OCI-M2 (cell line): ENCODE data around the gene STOX1.
"Not testable (repeated sequence)": the region's sequence is repeated elsewhere in the genome, so short reads cannot be mapped to it uniquely, and the experiment has no call there.

Source experiments
- DNase-seq: peaks from one replicate; lab custom pipeline; 2025; ENCODE audit not compliant: unreplicated experiment; lab: John Stamatoyannopoulos, UW

The STOX1 gene

DNA sequence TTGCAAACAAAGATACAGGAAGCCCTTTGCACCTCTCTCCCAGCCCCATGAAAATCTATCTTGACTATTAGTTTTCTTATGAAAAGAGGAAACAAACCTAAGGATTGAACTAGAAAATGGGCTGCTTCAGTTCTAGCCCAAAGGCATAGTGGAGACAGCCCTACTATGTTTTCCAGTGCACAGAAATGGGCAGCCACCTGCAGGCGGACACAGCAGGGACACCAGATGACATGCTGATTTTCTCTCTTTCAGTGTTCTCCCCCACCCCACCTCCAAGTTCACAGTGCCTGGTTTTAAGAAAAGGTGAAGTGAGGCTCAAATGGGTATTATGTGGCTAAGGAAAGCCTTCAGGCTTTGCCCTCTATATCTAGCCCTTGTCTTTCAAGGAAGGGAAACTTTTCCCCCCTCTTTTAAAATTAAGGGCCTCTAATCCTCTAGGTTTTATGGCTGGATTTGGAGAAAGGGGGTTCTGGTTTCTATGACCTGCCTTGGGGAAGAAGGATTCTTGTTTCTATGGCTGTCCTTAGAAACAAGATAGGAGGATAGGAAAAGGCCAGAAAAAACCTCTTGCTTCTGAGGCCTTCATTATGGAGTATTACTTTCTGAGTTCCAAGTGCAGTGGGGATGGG is 50.3 kb downstream of the STOX1 start:
- DNase-seq: no peak

DNA sequence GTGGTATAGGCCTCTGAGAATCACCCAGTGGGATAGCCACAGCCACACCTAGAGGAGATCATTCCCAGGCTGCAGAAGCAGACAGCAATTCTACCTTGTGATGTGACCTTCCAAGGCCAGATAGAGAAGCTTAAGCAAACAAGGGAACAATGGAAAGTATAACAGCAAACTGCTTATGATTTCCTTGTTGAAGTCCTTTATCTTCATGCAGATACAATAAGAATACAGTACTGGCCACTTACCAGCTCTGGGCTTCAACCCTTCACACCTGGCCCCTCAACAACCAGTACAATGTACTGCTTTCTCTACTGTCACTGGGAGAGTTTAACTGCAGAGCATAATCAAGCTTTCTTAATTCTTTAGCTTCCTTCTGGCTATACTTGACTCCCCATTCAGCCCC is 51.2 kb downstream of the STOX1 start:
- DNase-seq: no peak

DNA sequence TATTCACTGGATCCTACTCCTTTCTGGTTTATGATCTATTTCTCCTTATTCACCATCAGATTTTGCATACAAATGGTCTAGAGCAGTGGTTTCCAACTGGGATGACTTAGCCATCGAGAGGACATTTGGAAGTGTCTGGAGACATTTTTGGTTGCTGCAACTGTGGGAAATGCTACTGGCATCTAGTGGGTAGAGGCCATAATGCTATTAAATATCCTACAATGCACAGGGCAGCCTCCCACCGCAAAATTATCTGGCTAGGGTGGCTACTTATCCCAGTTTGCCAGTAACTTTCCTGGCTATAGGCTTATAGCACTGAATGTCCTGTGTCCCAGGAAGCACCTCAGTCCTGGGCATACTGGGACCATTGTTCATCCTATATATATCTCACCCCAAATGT is 52.3 kb downstream of the STOX1 start:
- DNase-seq: no peak

DNA sequence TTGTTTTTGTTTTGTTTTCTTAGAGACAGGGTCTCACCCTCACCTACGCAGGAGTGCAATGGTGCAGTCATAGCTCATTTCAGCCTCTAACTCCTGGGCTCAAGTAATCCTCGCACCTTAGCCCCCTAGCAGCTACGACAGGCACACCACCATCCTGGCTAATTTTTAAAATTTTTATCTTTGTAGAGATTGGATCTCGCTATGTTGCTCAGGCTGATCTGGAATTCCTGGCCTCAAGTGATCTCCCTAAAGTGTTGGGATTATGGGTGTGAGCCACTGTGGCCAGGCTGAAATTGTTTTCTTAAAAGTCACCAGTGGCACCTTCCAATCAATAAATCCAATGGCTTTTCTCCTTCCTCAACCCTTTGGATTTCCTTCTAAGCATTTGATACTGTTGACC is 52.9 kb downstream of the STOX1 start:
- no peak for DNase-seq

DNA sequence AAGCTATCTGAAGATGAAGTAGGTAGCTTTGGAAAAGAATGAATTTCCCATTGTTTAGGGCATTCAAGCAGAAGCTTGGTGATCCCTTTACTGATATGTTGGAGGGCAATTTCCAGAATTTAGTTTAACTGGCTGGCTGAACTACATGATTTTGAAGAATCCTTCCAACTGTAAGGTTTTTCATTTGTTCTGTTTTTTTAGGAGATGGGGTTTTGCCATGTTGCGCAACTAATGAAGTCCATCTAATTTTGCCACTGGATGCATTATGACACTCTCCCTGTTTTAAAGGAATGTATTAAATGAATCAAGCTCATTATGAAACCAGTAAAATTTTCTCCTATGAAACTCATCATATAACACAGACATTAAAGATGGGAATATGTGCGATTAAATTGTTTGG is 67.7 kb downstream of the STOX1 start:
- no peak for DNase-seq

DNA sequence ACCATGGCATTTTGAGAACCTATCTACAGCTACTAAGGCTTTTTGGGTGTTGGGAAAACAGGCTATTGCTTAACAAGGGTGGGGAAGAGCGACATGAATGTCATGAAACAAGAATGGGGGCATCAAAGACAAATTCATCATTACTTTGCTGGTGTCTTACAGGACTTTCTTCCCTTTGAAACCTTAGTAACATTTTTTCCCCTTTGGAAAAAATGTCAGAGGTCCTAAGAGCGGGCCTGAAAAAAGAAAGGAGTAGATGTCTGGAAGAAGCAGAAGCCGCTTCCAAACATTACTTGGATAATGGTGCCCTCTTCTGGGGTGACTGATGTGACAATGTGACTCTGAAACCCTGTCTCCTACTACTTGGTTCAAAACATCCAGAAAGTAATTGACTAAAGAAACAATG is 70.0 kb downstream of the STOX1 start:
- DNase-seq: no peak

DNA sequence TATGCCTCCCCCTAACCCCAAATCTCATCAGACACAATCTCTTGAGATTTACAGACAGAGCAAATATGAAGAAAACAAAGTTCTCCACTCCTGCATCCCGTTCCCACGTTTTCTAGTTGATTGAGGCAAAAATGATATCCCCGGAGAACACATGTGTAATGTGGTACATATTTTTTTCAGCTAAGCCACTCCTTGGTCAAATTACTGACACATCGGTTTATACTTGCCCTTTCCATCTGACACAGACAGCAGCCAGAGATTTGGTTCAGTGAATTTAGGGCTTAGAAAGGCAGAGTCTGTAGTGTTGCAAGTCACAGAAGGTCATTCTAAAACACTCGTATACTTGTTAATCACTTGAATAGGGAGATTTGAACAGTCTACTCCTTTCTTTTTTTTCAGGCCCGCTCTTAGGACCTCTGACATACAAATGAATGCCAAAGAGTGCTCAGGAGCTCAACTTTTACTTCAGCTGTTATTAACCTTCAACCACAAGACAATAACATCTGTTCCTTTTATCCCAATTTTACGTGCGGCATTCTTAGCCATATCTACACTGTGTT is 71.9 kb downstream of the STOX1 start:
- DNase-seq: no peak

DNA sequence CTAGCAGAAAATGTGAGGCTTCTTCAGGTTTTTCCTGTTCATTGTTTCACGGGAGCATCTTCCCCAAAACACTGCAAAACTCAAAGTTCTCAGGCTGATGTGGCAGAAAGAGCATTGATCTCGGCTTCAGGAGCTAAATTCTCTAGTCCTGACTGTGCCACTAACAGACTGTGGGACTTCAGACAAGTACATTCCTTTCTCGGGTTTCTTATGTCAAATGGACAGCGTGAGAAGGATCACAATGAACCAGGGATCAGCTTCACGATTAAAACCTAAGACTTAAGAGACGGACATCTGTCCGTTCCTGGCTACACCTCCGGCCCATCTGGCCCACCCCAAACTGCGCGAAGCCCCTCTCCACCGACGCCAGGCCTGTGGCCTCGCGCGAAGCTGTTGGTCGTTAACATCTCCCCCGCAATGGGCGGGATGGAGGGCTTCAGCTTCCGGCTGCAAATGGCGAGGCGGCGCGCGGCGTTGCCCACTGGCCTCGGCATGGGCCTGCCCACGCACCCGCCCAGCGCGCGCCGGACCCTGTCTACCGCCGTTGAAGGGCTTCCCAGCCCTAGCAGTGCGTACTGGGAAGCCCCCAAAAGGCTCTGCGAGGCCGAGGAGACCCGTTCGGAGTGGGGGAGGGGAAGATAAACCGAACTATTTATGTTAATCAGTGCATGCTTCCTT is 73.2 kb downstream of the STOX1 start:
- peak; percentile 81 for DNase-seq

DNA sequence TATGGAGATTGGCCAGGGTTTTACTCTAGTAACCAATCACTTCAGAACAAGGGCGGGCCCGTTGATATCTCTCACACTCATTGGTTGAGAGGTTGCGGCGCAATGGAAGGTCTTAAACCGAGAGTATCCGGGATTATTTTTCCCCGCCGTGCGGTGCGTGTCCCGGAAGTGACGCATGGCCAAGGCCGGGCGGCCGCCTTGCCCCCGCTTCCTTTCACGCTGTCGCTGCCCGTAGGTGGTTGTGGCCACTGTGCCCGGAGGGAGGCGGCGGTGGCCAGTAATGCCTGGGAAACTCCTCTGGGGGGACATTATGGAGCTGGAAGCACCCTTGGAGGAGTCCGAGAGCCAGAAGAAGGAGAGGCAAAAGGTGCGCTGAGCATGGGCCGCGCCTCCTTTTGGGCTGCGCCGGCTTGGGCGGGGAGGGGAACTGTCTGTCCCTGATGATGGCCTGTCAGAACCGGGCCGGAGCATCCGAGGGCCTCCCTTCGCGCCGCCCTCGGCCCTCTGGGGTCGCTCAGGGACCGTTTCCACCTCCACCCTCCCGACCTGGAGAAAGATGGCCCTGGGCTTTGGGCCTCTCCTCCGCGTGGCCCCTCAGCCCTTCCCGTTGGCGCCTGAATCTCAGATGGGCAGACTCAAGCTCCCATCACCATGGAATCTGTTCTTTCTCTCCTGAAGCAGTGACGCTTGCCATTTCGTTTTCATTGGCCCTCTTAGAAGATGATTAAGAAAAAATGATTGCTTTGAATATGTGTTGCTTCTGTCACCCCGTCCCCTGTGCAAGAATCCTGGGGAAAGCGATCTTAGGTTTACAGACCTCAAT is 74.0 kb downstream of the STOX1 start, which contains the start of gene DDX50:
Gene DDX50, plus strand, starts transcription at position 211 of the 823 bp plus-strand sequence. Its CDS starts 70 bp downstream, at position 281.
- peak; percentile 88 for DNase-seq

DNA sequence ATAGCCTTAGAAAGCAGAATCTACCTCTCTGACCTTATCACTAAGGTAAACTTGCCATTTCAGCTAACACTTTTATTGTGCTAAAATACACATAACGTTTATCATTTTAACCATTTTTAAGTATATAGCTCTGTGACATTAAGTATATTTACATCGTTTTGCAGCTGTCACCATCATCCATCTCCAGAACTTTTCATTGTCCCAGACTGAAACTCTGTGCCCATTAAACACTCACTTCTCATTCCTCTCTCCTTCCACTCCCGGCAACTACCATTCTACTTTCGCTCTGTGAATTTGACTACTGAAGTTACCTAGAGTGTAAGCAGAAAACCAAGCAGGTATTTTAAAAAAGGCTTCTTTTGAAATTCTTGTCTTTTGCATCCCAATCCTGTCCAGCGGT is 75.1 kb downstream of the STOX1 start:
- no peak for DNase-seq

DNA sequence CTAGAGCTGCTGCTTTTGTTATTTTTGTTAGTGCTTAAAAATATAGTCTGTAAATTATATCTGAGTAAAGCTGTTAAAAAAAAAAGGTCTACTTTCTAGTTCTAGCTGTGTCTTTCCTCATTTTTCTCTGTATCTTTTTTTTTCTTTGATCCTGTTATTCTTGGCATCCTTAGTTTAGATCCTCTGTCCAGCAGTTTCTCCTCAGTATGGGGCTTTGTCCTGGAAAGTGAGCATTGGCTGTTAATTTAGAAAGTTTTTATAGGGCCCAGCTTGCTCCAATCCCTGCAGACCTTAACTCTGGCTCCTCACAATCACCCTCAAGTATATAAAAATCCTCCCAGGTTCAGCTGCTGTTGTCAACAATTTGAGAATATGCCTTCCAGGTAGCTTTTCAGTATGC is 97.3 kb downstream of the STOX1 start:
- no peak for DNase-seq

DNA sequence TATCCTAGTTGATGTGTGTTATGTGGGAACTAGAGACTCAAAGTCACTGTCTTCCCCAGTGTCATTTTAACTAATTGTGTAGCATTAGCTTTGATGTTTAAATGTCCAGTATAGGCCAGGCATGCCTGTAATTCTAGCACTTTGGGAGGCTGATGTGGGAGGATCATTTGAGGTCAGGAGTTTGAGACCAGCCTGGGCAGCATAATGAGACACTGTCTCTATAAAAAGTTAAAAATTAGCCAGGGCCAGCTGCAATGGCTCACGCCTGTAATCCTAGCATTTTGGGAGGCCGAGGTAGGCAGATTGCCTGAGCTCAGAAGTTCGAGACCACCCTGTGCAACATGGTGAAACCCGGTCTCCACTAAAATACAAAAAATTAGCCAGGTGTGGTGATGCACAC is 98.2 kb downstream of the STOX1 start:
- no peak for DNase-seq

DNA sequence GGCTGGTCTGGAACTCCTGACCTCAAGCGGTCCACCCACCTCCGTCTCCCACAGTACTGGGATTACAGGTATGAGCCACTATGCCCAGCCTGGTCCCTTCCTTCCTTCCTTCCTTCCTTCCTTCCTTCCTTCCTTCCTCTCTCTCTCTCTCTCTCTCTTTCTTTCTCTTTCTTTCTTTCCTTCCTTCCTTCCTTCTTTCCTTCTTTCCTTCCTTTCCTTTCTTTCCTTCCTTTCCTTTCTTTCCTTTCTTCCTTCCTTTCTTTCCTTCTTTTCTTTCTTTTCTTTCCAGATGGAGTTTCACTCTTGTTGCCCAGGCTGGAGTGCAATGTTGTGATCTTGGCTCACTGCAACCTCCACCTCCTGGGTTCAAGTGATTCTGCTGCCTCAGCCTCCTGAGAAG is 101.8 kb downstream of the STOX1 start:
- DNase-seq: not testable (repeated sequence)

DNA sequence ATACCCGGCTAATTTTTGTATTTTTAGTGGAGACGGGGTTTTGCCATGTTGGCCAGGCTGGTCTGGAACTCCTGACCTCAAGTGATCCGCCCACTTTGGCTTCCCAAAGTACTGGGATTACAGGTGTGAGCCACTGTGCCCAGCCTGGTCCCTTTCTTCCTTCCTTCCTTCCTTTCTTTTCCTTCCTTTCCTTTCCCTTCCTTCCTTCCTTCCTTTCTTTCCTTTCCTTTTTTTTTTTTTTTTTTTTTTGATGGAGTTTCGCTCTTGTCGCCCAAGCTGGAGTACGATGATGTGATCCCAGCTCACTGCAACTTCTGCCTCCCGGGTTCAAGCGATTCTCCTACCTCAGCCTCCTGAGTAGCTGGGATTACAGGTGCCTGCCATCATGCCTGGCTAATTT is 102.6 kb downstream of the STOX1 start:
- DNase-seq: not testable (repeated sequence)

DNA sequence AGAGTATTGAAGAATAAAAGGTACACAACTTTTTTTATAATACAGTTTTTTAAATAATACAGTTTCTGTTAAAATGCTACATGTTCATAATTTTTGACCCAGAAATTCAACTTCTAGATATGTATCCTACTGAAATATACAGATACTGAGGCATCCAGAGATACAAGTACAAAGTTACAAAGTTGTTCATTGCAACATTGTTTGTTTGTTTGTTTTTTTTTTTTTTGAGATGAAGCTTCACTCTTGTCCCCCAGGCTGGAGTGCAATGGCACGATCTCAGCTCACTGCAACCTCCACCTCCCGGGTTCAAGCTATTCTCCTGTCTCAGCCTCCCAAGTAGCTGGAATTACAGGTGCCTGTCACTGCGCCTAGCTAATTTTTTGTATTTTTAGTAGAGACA is 105.5 kb downstream of the STOX1 start:
- DNase-seq: not testable (repeated sequence)

DNA sequence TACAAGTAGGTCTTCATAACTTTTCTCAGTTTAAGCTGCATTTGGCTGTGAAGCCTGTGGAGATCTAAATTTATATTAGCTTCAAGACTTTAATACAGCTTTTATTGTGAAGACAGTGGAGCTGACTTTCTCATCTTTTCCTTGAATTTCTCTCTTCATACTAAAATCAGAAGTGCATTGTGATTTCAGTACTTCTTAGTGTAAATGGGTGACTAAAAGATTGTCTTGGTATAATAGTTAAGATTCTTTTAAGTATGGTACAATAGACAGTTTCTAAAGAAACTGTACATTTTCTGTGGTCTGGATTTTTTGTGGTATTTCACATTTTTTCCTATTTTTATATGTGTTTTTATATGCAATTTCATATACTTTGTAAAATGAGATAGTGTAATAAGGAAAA is 107.7 kb downstream of the STOX1 start:
- no peak for DNase-seq

DNA sequence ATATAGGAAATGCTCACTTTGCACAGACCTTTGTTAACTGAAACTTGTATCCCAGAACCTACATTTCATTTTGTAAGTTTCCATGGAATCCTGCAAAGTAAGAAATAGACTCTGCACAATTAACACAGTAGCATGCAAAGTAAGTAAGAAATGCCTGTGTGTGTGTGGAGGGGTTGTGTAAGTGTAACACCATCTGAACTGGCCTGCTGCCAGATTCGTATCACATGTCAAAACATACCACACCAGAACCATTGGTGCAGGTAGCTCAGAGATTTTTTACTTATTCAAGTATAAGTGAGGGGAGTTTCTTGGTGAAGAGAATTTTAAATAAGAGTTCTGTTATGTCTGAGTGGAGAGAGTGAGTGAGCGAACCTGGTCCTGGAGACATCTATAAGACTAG is 110.8 kb downstream of the STOX1 start:
- DNase-seq: no peak

DNA sequence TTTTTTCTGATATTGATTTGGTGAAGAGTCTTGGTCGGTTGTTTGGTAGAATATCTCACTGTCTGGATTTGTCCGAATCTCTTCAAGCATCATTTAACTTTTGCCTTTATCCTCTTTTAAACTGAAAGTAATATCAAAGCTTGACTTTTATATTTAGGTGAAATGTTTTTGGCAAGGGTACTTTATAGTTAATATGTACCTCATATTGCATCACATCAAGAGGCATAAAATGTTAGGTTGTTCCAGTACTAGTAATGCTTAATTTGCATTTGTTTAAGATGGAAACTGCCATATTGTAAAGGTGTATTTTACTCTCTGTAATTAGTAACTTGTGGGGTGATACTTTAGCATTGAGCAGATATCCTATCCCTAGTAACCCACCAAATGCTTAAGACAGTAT is 111.6 kb downstream of the STOX1 start:
- no peak for DNase-seq

DNA sequence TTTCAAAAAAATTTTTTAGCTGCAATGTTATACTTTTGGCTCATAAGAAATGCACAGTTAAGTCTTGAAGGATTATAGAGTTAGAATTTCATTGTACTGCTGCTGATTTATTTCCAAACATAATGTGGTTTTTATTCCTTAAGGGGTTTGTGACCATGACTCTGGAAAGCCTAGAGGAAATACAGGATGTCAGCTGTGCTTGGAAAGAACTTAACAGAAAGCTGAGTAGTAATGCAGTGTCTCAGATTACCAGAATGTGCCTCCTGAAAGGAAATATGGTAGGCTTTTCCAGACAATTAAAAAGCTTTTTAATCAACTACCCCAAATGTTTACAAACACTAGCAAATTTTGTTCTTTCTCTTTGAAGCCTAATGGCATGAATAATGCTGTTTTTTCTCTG is 113.6 kb downstream of the STOX1 start:
- DNase-seq: not testable (repeated sequence)
